Endothelial cell (in vitro differentiated cells): ENCODE data around the gene GRK1. TPM values are rescaled to one million over a fixed set of nuclear protein-coding genes. Genes with fewer than 3 reads are reported as not detected.

Experiments
- DNase-seq: peaks from one replicate; pipeline ENCODE4 v3.0.0; 2021; ENCODE audit warnings: low spot score
- H3K27ac Mint-ChIP-seq: one replicate; pipeline ENCODE4 v1.8.0; 2021; ENCODE audit warnings: mixed read lengths, inconsistent platforms; ENCODE audit not compliant: unreplicated experiment
- H3K27me3 Mint-ChIP-seq: one replicate; pipeline ENCODE4 v1.8.0; 2021; ENCODE audit warnings: mild to moderate bottlenecking, moderate library complexity, mixed read lengths, inconsistent platforms; ENCODE audit not compliant: unreplicated experiment
- H3K36me3 Mint-ChIP-seq: one replicate; pipeline ENCODE4 v1.8.0; 2021; ENCODE audit warnings: mild to moderate bottlenecking, low read depth, mixed read lengths, inconsistent platforms; ENCODE audit not compliant: unreplicated experiment
- H3K4me1 Mint-ChIP-seq: one replicate; pipeline ENCODE4 v1.8.0; 2021; ENCODE audit warnings: mild to moderate bottlenecking, mixed read lengths, inconsistent platforms; ENCODE audit not compliant: unreplicated experiment
- H3K4me3 Mint-ChIP-seq: one replicate; pipeline ENCODE4 v1.8.0; 2021; ENCODE audit warnings: mild to moderate bottlenecking, mixed read lengths, inconsistent platforms; ENCODE audit not compliant: unreplicated experiment
- H3K9me3 Mint-ChIP-seq: one replicate; pipeline ENCODE4 v1.8.0; 2021; ENCODE audit warnings: mixed read lengths, inconsistent platforms; ENCODE audit not compliant: unreplicated experiment
- CTCF ChIP-seq: fragments of 200-600 bp; sonication (generic); IDR thresholded peaks from one replicate; pipeline ENCODE4 v1.5.0; 2021; ENCODE audit warnings: antibody characterized with exemption; ENCODE audit not compliant: unreplicated experiment
- total RNA-seq: library from RNA; stranded (reverse); fragmentation: NEBNext Ultra II Directional; extraction: Animal tissue kit (Norgen Biotek cat#: 25700); gene quantifications from one replicate; pipeline ENCODE4 v1.2.1, GENCODE V29; 2021; ENCODE audit not compliant: unreplicated experiment

The GRK1 gene
- total RNA-seq, 1 donor from 2014 or later = 0.54 TPM

DNA sequence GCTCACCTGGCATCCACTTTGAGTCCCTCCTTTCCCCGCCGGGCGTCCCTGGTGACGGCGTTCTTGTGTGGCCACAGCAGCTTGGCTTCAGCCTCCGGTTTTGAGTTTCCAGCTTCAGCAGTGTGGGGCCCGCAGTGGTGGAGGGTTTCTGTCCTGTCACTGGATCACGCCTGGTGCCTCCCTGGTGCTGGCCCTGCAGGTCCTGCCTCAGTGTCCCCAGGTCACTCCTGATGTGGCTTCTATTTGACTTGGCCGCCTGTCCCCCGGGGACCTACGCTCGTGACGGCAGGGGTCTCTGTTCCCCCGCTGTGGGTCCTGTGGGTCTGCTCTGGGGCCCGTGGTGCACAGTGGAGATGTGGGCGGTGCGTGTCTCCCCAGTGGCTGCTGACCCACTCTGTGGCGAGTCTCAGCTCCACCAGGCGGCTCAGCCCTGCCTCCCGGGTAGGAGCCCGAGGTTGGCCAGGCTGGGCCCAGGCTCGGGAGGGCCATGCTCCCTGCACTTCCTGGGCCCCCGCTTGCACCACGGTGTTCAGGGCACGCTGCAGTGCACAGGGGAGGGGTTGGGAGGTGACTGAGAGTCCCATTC is 10.9 kb upstream of the GRK1 start:
- Mint-ChIP-seq H3K4me3 (no peak overlapping the region), H3K4me1 (peaks cover 8% of the 10 kb centered on the region), H3K9me3 (no peaks in the 10 kb centered on the region), H3K27me3 (peaks cover 4% of the 10 kb centered on the region), H3K27ac (no peak overlapping the region), H3K36me3 (no peaks in the 10 kb centered on the region)
- no peak for DNase-seq
- no peak for TF ChIP-seq CTCF

DNA sequence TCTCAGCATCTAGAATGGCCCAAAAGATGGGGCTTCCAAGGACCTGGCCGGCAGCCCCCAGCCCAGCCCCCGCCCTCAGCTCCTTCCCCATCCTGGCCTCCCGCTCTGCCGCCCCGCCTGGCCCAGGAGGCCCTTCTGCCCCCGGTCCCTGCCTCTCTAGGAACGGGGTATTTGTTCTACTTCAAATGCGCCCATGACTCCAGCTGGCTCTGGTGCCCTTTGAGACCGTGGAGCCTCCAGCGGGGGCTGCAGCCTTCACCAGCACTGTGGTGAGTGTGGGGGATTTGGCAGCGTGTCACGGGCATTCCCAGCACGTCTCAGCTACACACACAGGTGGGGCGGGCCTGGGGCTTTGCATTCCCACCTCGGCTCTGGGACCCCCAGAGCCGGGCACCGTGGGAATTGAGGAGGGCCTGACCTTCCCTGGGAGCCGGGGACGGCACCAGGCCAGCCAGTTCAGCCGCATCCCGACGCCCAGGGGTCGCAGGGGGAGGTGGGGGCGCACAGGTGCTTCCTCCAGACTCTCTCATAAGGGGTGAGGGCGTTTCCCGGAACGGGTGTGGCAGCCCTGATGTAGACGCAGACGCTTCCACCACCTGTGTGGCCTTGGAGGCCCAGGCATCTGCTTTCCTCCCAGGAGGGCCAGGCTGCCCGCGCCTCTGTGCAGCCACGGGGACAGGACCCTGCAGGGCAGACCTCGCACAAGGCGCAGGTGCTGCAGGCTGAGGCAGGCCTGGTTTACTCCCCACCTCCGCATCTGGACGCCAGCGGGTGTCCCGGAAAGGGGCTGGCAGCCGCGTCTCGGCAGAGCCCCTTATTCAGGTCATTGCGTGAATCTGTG is 10.0 kb upstream of the GRK1 start:
- Mint-ChIP-seq H3K4me1 (peaks cover 8% of the 10 kb centered on the region), H3K36me3 (no peaks in the 10 kb centered on the region), H3K27ac (no peak overlapping the region), H3K4me3 (no peak overlapping the region), H3K9me3 (no peaks in the 10 kb centered on the region), H3K27me3 (peaks cover 4% of the 10 kb centered on the region)
- no peak for TF ChIP-seq CTCF
- no peak for DNase-seq

DNA sequence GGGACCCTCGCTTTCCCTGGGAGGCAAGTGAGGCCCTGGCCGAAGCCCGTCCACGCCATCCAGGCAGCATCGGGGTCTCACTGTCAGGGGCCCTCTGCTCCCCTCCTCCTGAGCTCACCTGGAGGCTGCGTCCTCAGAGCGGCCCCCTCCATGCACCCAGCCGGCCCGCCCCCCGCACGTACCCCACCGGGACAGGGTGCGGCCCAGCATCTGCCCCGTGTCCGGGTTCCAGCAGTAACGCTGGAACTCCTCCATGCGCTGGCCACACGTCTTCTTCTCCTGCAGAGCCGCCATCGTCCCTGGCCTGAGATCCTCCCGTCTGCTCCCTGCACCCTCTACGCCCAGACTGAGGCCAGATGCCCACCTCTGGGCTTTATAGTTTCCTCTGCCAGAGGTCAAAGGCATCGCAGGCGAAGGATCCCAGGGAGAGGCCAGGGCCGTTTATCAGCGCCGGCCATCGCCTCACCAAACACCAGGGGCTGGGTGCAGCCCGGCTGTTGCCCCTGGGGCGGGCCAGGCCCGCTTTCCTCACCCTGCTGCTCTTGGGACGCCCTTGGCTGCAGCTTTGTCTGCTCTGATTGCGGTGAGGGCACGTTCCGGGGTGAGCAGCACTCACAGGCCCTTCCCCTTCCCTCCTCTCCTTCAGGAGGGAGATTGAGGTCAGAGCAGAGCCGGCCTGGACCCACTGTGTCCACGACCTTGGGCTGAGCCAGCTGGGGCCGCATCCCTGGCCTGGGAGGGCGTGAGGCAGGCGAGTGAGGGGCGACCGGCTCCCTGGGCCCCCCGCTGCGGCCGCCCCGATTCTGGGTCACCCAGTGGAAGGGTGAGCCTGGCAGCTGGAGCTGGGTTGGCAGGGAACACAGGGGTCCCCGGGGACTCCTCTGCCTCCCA is 8.9 kb upstream of the GRK1 start, which contains the start of gene ATP4B:
TSS of gene ATP4B (minus strand) at position 348 of the 891 bp plus-strand sequence. CDS start at position 294, 54 bp downstream.
- no peaks in the 10 kb centered on the region for H3K36me3 Mint-ChIP-seq
- no peaks in the 10 kb centered on the region for H3K9me3 Mint-ChIP-seq
- no peak within 1 kb of the TSS for H3K27ac Mint-ChIP-seq
- no peak for TF ChIP-seq CTCF
- H3K27me3 Mint-ChIP-seq = peaks cover 4% of the 10 kb centered on the region
- no peak for DNase-seq
- peaks cover 8% of the 10 kb centered on the region for H3K4me1 Mint-ChIP-seq
- no peak within 1 kb of the TSS for H3K4me3 Mint-ChIP-seq

- no peak for TF ChIP-seq CTCF
- Mint-ChIP-seq H3K36me3 (no peaks in the 10 kb centered on the region), H3K27ac (no peak overlapping the region), H3K4me1 (peaks cover 5% of the 10 kb centered on the region), H3K4me3 (no peak overlapping the region), H3K9me3 (no peaks in the 10 kb centered on the region), H3K27me3 (peaks cover 4% of the 10 kb centered on the region)
- DNase-seq = no peak
These were observed 8.2 kb upstream of the GRK1 start for GRCh38 chr13:113658836-113659235.
